ENCODE measurements around the gene SDF2. TPM values are rescaled to one million over a fixed set of nuclear protein-coding genes. Genes with fewer than 3 reads are reported as not detected.

Gene SDF2, protein sequence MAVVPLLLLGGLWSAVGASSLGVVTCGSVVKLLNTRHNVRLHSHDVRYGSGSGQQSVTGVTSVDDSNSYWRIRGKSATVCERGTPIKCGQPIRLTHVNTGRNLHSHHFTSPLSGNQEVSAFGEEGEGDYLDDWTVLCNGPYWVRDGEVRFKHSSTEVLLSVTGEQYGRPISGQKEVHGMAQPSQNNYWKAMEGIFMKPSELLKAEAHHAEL
- total RNA-seq: 10 to 100 TPM; 38.2 to 44.4 (median 41.5) TPM

DNA sequence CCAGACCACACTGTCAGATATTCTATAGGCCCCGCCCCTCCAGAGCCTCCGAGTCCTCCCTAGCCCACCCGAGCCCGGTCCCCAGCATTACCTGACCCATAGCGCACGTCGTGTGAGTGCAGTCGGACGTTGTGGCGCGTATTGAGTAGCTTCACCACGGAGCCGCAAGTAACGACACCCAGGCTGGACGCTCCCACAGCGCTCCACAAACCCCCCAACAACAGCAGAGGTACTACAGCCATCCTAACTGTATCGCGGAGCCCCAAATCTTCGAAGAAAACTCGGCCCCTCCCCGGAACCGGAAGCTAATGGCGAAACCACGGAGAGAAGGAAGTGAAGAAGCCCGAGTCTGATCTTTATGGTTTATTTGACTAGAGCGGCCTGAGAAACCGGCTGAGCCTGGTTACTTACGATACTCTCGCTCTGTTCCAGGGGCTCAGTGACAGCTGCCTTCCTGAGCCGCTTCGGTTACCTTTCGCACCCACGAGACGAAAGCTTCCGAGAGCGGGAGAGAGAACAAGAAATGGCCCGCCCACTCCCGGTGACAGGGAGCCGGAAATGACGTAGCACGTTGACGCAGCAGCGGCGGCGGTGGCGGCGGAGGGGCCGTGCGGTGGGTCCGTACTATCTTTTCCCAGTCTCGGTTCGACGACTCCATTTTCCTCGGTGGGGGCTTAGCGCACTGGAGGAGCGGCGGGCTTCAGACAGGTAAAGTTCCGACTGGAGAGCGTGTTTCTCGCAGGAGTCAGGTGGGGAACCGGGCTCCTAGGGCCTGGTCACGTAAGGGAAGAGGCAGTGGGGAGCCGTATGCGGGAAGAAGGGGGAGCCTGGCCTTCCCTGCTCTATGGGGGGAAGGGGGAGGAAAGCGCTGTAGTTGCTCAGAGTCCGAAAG lies at the start of gene SDF2, which contains the start of gene SUPT6H:
TSS of gene SDF2 (minus strand) at position 272 of the 892 bp plus-strand sequence. CDS start at position 242, 30 bp downstream.
TSS of gene SUPT6H (plus strand) at position 571 of the 892 bp plus-strand sequence. CDS start 11,197 bp downstream, outside the sequence.
- TF ChIP-seq, protein P1, sequence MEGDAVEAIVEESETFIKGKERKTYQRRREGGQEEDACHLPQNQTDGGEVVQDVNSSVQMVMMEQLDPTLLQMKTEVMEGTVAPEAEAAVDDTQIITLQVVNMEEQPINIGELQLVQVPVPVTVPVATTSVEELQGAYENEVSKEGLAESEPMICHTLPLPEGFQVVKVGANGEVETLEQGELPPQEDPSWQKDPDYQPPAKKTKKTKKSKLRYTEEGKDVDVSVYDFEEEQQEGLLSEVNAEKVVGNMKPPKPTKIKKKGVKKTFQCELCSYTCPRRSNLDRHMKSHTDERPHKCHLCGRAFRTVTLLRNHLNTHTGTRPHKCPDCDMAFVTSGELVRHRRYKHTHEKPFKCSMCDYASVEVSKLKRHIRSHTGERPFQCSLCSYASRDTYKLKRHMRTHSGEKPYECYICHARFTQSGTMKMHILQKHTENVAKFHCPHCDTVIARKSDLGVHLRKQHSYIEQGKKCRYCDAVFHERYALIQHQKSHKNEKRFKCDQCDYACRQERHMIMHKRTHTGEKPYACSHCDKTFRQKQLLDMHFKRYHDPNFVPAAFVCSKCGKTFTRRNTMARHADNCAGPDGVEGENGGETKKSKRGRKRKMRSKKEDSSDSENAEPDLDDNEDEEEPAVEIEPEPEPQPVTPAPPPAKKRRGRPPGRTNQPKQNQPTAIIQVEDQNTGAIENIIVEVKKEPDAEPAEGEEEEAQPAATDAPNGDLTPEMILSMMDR (IDR thresholded peaks at IDR 0.05): no peak
- DNase-seq (ENCODE audit: low spot score) (peak; percentile 86), ATAC-seq (ENCODE audit: low FRiP score) (peak; percentile 90)

DNA sequence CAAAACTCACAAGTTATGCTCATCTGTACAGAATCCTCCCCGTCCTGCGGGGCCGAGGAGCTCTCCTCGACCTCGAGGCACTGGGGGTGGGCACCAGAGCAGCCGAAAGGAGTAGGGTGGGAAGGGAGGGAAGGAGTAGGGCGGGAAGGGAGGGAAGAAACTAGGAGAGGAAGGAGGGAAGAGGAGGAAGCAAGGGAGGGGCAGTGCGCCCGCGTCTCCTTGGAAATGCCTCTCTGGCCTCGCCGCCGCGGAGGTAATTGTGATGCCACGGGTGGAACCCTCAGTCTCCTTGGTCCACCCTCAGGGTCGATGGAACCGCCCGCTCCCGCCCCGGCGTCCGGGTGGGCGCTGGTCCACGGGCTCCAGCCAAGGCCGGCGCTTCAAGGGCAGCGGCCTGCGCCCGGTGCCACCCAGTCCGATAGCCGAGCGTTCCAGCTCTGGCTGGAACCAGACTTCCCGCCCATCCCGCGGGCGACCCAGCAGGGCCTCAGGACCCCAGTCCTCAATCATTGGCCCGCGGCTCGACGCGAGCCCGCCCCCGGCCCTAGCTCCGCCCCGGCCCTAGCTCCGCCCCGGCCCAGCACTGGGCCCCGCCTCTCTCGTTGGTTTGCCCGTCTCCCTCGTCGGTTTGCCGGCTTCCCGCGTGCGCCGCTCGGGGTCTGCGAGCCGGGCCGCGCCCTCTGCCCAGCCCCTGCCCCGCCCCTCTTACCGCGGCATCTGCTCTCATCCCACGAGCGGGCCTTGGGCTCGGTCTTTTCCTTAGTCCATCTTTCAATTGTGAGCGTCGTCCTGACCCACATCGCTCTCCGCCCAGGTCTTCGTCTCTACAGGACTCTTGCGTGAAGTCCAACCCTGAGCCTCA lies 49.4 kb upstream of the SDF2 start:
- TF ChIP-seq, protein P1 (IDR thresholded peaks at IDR 0.05): no peak
- DNase-seq (ENCODE audit: low spot score) (peak; percentile 60), ATAC-seq (ENCODE audit: low FRiP score) (peak; percentile 88)

DNA sequence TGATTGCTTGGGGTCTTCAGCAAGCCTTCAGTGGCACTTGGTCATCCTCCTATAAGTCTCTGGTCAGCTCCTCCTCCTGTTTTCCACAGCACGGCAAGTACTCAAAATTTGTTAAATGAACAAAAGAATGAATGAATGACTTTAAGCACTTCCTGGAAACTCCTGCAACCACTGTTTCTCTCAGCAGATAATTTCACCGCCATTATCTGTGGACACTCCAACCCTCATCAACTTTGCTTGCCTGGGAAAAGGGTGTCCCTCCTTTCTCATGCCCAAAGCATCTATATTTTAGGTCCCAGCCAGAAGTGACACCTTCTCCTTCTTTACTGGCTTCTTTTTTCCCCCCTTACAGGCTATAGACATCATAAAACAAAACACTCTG lies 45.6 kb upstream of the SDF2 start:
- ATAC-seq (ENCODE audit: low FRiP score) (no peak), DNase-seq (ENCODE audit: low spot score) (no peak)
- TF ChIP-seq, protein P1 (IDR thresholded peaks at IDR 0.05): no peak

DNA sequence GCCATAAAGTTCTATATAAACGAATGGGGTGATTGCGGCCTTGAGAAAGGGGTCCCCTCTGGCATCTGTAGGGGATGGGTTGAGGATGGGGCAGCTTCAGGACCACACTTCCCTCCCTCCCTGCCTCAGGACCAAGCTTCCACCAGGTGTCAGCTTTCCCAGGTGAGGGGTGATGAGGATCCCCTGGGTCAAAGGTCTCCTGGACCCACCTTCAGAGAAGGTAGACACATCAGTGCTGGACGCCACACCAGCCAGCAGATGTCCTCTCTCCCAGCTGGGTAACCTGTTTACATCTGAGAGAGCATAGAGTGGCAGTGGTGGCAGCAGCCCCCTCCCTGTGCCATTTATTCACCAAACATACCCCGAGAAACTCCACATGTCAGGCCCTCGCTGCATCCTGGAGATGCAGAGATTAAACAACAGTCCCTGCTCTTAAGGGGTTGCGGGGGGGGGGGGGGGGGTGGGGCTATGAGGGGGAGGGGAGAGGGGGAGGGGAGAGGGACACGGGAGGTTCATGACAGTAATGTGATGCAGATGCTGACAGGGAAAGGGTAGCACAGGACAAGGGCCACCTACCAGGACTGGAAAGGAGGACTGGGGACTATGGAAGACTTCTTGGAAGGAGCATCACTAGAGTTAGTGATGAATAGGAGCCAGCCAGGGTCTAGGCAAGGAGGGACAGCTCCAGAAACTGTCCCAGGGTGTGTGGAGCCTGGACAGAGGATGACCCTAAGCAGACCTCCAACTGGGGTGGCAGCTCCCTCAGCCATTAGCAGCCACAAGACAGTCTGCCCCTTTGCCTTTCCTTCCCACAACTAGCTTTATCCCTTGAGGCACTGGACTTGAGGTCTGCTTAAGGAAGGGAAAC lies 45.0 kb upstream of the SDF2 start:
- no peak for DNase-seq (ENCODE audit: low spot score)
- no peak for ATAC-seq (ENCODE audit: low FRiP score)
- TF ChIP-seq, protein P1 (IDR thresholded peaks at IDR 0.05): no peak

DNA sequence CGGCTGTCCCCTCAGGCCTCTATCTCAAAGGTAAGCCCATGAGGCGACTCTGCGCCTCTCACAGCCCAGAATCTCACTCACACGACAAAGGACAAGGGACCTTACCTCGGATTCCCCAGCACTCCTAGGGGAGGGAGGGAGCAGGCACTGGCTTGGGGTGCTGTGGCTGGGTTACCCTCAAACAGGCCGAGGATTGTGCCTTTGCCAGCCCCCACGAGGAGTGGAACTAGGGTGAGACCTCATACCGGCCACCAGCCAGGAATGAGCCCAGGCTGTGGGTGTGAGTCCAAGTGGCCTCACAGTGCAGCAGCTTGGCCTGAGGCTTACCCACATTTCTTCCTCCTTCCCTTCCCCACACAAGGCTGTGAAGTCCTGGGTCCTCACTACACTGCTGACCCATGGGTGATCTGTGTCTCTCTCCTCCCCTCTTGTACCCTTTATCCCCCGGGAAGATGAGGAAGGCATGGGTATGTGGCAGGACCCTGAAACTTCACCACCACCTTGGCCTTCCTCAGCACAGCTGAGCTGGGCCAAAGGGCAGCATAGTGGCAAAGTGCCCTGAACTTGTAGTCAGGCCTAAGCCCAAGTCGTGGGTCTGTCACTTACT lies 44.1 kb upstream of the SDF2 start:
- TF ChIP-seq, protein P1 (IDR thresholded peaks at IDR 0.05): no peak
- ATAC-seq (ENCODE audit: low FRiP score) (no peak), DNase-seq (ENCODE audit: low spot score) (no peak)

All from omental fat pad (tissue), 4 donors.